GM12878 (cell line): ENCODE measurements around the gene GALP.

Experiments
- CBX3 ChIP-seq: fragments of 200-600 bp; sonication (generic); IDR thresholded peaks from 2 replicates; pipeline ENCODE4 v1.6.1; 2016; ENCODE audit warnings: low read depth, borderline replicate concordance
- EZH2 ChIP-seq: IDR thresholded peaks from 2 replicates; pipeline ENCODE4 v1.6.1; 2012; ENCODE audit warnings: low read depth, mild to moderate bottlenecking, control low read depth, inconsistent platforms, low read length, borderline replicate concordance; ENCODE audit not compliant: control insufficient read depth
- FOS ChIP-seq: IDR thresholded peaks from 3 replicates; pipeline ENCODE4 v1.6.1; 2011; ENCODE audit warnings: borderline replicate concordance; ENCODE audit not compliant: insufficient read length; ENCODE audit errors: extremely low read depth
- RAD21 ChIP-seq: IDR thresholded peaks from 2 replicates; pipeline ENCODE4 v1.6.1; 2011; ENCODE audit warnings: mild to moderate bottlenecking, low read depth, low read length, moderate library complexity; ENCODE audit not compliant: insufficient read depth
- TF ChIP-seq, protein P1 (sequence below), 3 experiments: IDR thresholded peaks in 2 of 3; conservative IDR thresholded peaks in 1 of 3; 2 replicates each; pipeline ENCODE4 v1.5.1; 2011; ENCODE audit warnings: low read depth in 3 of 3, low read length in 3 of 3, mild to moderate bottlenecking in 3 of 3, control low read depth in 2 of 3, moderate library complexity in 2 of 3, inconsistent platforms in 1 of 3, mixed read lengths in 1 of 3; ENCODE audit not compliant: control insufficient read depth in 2 of 3, insufficient read depth in 1 of 3; ENCODE audit errors: extremely low read depth in 1 of 3

DNA sequence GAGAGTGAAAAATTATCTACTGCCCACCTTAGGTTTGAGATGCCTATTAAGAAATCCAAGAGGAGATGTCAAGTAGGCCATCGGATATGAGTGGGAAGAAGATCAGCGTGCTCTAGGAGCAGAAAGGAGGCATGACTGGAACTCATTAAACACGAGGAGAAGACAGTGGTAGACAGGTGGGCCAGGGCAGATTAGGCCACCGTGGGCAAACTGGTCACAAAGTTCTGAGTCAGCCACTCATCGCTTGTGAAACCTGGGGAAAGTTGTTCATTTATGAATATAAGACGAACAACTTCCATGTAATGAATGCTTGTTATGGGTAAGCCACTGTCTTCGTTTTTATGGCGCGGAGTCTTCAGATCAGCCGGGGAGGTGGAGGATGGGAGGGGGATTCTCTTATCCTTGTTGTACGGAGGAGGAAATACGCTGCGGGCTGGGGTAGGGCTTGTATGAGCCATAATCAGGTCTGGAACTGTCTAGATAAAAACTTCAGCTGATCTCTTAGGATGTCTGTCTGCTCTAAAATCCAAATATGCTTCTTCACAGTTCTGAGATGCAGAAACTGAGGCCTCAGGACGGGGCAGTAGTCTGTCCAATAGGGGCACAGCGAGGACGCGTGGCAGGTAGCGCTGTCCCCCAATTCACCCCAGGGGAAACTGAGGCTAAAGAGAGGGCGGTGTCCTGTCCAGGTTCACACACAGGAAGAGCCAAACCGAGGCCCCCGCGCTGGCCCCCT is 35.8 kb upstream of the GALP start:
- no peak for TF ChIP-seq EZH2
- TF ChIP-seq RAD21, result no peak
- TF ChIP-seq, protein P1, sequence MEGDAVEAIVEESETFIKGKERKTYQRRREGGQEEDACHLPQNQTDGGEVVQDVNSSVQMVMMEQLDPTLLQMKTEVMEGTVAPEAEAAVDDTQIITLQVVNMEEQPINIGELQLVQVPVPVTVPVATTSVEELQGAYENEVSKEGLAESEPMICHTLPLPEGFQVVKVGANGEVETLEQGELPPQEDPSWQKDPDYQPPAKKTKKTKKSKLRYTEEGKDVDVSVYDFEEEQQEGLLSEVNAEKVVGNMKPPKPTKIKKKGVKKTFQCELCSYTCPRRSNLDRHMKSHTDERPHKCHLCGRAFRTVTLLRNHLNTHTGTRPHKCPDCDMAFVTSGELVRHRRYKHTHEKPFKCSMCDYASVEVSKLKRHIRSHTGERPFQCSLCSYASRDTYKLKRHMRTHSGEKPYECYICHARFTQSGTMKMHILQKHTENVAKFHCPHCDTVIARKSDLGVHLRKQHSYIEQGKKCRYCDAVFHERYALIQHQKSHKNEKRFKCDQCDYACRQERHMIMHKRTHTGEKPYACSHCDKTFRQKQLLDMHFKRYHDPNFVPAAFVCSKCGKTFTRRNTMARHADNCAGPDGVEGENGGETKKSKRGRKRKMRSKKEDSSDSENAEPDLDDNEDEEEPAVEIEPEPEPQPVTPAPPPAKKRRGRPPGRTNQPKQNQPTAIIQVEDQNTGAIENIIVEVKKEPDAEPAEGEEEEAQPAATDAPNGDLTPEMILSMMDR (IDR thresholded peaks at IDR 0.05 in 2 of 3, conservative IDR thresholded peaks at IDR 0.05 in 1 of 3; ENCODE audit: control insufficient read depth in 2 of 3, extremely low read depth in 1 of 3, insufficient read depth in 1 of 3, low read depth in 3 of 3, low read length in 3 of 3), result no peak
- no peak for TF ChIP-seq FOS
- TF ChIP-seq CBX3, result no peak
